Gastroesophageal sphincter (tissue), 4 donors: ENCODE data around the gene TEAD2. TPM values are rescaled to one million over a fixed set of nuclear protein-coding genes. Genes with fewer than 3 reads are reported as not detected.
A peak's percentile ranks its signal among the peaks of the same experiment; 100 is the strongest.
"Not testable (repeated sequence)": the region's sequence is repeated elsewhere in the genome, so short reads cannot be mapped to it uniquely, and the experiment has no call there.

Experiments
- ATAC-seq: fragments of 150-250 bp; one replicate; pipeline ENCODE4 v1.9.1; 2016; ENCODE audit warnings: mild to moderate bottlenecking, moderate library complexity
- H3K27ac ChIP-seq, 4 donors: fragments of 200-600 bp; sonication (generic) in 3 of 4; 1 replicate in 3 of 4; 2 replicates in 1 of 4; pipeline ENCODE4 v1.5.1; 2016 to 2019
- H3K27me3 ChIP-seq: fragments of 200-600 bp; sonication (generic); one replicate; pipeline ENCODE4 v1.5.1; 2019
- H3K36me3 ChIP-seq, 2 donors: fragments of 200-600 bp; sonication (generic); one replicate each; pipeline ENCODE4 v1.5.1; 2019; ENCODE audit warnings: control low read depth in 1 of 2
- H3K4me1 ChIP-seq, 3 donors: fragments of 200-600 bp; sonication (generic); 1 replicate in 2 of 3; 2 replicates in 1 of 3; pipeline ENCODE4 v1.5.1; 2016 to 2019; ENCODE audit warnings: control low read depth in 2 of 3
- H3K4me3 ChIP-seq, 2 donors: fragments of 200-600 bp; sonication (generic); one replicate each; pipeline ENCODE4 v1.5.1; 2019; ENCODE audit warnings: mild to moderate bottlenecking in 1 of 2, moderate library complexity in 1 of 2
- H3K9me3 ChIP-seq, 3 donors: fragments of 200-600 bp; sonication (generic); one replicate each; pipeline ENCODE4 v1.5.1; 2017 to 2019; ENCODE audit warnings: control low read depth in 2 of 3
- EP300 ChIP-seq: sonication (generic); formaldehyde crosslinking; IDR thresholded peaks from one replicate; pipeline ENCODE4 v1.6.1; 2017; ENCODE audit warnings: antibody characterized with exemption, mild to moderate bottlenecking
- POLR2A ChIP-seq, 2 donors: fragments of 450-650 bp; IDR thresholded peaks; one replicate each; pipeline ENCODE4 v1.6.1; 2017; ENCODE audit warnings: antibody characterized with exemption in 2 of 2, mild to moderate bottlenecking in 2 of 2, moderate library complexity in 1 of 2
- POLR2AphosphoS5 ChIP-seq: sonication (generic); formaldehyde crosslinking; IDR thresholded peaks from one replicate; pipeline ENCODE4 v1.6.1; 2017; ENCODE audit warnings: antibody characterized with exemption
- WGBS, 2 donors: methylation state at CpG; one replicate each; pipeline ENCODE4 v1.1.5; 2018; ENCODE audit warnings: low coverage in 1 of 2; 5-methylcytosine and 5-hydroxymethylcytosine counted together
- total RNA-seq, 4 donors: library from RNA; depleted of rRNA; stranded (reverse); fragments of >200 nt; gene quantifications; one replicate each; pipeline ENCODE4 v1.1.0, GENCODE V29; 2016
- TF ChIP-seq, protein P1 (sequence below), 4 experiments: fragments of 200-600 bp in 2 of 4; fragments of 450-650 bp in 2 of 4; sonication (generic) in 1 of 4; IDR thresholded peaks; one replicate each; pipeline ENCODE4 v1.5.1; 2017 to 2019; ENCODE audit warnings: antibody characterized with exemption in 4 of 4, mild to moderate bottlenecking in 2 of 4, moderate library complexity in 2 of 4

The TEAD2 gene
- total RNA-seq, 4 donors from 2014 or later: 47.5 to 73.1 (median 51.1) TPM

DNA sequence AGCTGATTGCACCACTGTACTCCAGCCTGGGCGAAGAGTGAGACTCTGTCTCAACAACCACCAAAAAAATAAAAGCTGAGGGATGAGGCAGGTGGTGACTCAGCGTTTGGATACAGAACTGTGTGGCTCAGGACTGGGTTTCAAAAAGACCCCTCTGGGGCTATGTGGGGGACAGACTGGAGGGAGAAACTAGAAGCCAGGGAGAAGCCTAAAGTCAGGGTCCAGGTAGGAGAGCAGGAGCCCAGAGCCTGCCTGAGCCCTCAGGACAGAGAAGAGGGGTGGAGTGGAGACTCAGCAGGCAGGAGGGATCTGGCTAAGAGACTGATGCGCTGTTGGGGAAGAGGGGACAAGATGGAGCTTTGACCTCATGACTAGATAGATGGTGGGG is 28.8 kb downstream of the TEAD2 start:
- 60 to 89% methylated on average over 1 to 3 of the region's 3 CpGs for WGBS, 2 donors
- H3K27ac ChIP-seq: no peak overlapping the region
- no peak for ATAC-seq

DNA sequence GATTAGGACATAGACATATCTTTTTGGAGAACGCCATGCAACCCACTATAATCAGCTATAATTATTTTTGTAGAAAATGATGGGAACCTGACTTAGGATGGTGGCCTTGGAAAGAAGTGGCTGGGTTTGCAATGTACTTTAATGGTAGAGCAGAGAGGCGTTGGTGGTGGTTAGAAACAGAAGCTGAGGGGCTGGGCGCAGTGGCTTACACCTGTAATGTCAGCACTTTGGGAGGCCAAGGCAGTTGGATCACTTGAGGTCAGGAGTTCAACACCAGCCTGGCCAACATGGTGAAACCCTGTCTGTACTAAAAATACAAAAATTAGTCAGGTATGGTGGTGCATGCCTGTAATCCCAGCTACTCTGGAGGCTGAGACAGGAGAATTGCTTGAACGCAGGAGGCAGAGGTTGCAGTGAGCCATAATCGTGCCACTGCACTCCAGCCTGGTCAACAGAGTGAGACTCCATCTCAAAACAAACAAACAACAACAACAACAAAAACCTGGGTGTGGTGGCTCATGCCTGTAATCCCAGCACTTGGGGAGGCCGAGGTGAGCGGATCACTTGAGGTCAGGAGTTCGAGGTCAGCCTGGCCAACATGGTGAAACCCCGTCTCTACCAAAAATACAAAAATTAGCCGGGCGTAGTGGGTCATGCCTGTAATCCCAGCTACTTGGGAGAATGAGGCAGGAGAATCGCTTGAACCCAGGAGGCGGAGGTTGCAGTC is 29.4 kb downstream of the TEAD2 start:
- H3K4me3 ChIP-seq, H3K4me1 ChIP-seq, H3K27ac ChIP-seq, ATAC-seq, H3K27me3 ChIP-seq, H3K9me3 ChIP-seq: not testable (repeated sequence)
- WGBS, 2 donors: 91 to 92% methylated on average over 7 to 11 of the region's 13 CpGs
- peaks cover 0 to 27% of the 10 kb centered on the region in 2 donors for H3K36me3 ChIP-seq

More for the DNA sequence above, 28.8 kb downstream of the TEAD2 start:
- Histone ChIP-seq H3K4me1 (peaks cover 0 to 9% (median 6%) of the 10 kb centered on the region in 3 donors), H3K27me3 (no peaks in the 10 kb centered on the region), H3K9me3 (no peaks in the 10 kb centered on the region), H3K36me3 (peaks cover 0 to 25% of the 10 kb centered on the region in 2 donors), H3K4me3 (no peak overlapping the region)
- TF ChIP-seq EP300 (no peak), POLR2AphosphoS5 (no peak), POLR2A (IDR thresholded peaks at IDR 0.05) (no peak)
- TF ChIP-seq, protein P1, sequence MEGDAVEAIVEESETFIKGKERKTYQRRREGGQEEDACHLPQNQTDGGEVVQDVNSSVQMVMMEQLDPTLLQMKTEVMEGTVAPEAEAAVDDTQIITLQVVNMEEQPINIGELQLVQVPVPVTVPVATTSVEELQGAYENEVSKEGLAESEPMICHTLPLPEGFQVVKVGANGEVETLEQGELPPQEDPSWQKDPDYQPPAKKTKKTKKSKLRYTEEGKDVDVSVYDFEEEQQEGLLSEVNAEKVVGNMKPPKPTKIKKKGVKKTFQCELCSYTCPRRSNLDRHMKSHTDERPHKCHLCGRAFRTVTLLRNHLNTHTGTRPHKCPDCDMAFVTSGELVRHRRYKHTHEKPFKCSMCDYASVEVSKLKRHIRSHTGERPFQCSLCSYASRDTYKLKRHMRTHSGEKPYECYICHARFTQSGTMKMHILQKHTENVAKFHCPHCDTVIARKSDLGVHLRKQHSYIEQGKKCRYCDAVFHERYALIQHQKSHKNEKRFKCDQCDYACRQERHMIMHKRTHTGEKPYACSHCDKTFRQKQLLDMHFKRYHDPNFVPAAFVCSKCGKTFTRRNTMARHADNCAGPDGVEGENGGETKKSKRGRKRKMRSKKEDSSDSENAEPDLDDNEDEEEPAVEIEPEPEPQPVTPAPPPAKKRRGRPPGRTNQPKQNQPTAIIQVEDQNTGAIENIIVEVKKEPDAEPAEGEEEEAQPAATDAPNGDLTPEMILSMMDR (IDR thresholded peaks at IDR 0.05): no peak

DNA sequence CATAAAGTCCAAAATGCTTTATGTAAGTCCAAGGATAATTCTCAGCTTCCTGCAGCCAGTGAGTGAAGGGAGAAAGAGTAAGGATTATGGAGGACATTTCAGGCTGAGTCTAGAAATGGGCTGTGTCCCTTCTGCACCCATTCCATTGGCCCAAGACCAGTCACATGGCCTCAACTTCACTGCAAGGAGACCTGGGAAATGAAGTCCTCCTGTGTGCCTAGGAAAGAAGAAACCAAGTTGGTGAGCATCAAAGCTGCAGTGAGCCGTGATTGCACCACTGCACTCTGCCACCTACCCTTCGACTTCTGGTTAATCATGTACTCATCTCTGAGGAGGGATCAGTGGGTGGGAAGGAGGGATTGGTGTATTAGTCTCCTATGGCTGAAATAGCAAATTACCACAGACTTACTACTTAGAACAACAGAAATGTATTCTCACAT is 30.6 kb downstream of the TEAD2 start:
- TF ChIP-seq POLR2A (IDR thresholded peaks at IDR 0.05) (no peak), EP300 (no peak), POLR2AphosphoS5 (no peak)
- TF ChIP-seq, protein P1 (IDR thresholded peaks at IDR 0.05): no peak
- H3K9me3 ChIP-seq: no peaks in the 10 kb centered on the region
- 68 to 100% methylated on average over 1 to 2 of the region's 2 CpGs for WGBS, 2 donors
- H3K36me3 ChIP-seq: peaks cover 0 to 27% of the 10 kb centered on the region in 2 donors
- no peaks in the 10 kb centered on the region for H3K4me1 ChIP-seq
- no peak overlapping the region for H3K4me3 ChIP-seq
- no peaks in the 10 kb centered on the region for H3K27me3 ChIP-seq
- peak; percentile 49 for ATAC-seq
- H3K27ac ChIP-seq: no peak overlapping the region

DNA sequence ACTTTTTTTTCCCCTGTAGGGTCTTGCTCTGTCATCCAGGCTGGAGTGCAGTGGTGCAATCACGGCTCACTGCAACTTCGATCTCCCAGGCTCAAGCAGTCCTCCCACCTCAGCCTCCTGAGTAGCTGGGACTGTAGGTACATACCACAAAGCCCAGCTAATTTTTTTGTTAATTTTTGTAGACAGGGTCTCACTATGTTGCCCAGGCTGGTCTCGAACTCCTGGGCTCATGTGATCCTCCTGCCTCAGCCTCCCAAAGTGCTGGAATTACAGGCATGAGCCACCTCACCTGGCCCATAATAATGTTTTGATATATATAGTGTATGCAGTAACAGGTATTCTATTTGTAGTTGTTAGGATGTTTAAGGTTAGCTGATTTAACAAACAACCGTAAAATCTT is 31.0 kb downstream of the TEAD2 start:
- not testable (repeated sequence) for ATAC-seq, H3K4me1 ChIP-seq, H3K4me3 ChIP-seq, H3K27ac ChIP-seq, H3K27me3 ChIP-seq, H3K9me3 ChIP-seq
- 93 to 100% methylated on average over 1 to 4 of the region's 4 CpGs for WGBS, 2 donors
- peaks cover 0 to 27% of the 10 kb centered on the region in 2 donors for H3K36me3 ChIP-seq

DNA sequence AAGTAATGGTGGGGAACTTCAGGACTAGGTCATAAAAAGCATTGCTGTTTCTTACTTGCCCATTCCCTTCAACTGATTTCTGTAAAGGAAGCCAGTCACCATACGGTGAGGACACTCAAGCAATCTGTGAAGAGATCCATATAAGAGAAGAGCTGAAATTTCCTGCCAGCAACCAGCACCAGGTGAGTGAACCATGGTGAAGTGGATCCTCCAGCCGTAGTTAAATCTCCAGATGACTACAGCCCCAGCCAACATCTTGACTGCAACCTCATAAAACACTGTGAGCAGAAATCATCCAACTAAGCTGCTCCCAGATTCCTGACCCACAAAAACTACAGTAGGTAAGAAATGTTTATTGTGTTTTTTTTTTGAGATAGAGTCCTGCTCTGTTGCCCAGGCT is 33.5 kb downstream of the TEAD2 start:
- Histone ChIP-seq H3K27me3 (no peaks in the 10 kb centered on the region), H3K27ac (no peak overlapping the region), H3K9me3 (no peaks in the 10 kb centered on the region), H3K4me3 (no peak overlapping the region), H3K4me1 (no peaks in the 10 kb centered on the region), H3K36me3 (peaks cover 0 to 27% of the 10 kb centered on the region in 2 donors)
- 91 to 93% methylated on average over 2 of the region's 2 CpGs for WGBS, 2 donors
- TF ChIP-seq EP300: no peak
- TF ChIP-seq, protein P1 (IDR thresholded peaks at IDR 0.05): no peak
- no peak for TF ChIP-seq POLR2AphosphoS5
- TF ChIP-seq POLR2A (IDR thresholded peaks at IDR 0.05): no peak
- no peak for ATAC-seq

DNA sequence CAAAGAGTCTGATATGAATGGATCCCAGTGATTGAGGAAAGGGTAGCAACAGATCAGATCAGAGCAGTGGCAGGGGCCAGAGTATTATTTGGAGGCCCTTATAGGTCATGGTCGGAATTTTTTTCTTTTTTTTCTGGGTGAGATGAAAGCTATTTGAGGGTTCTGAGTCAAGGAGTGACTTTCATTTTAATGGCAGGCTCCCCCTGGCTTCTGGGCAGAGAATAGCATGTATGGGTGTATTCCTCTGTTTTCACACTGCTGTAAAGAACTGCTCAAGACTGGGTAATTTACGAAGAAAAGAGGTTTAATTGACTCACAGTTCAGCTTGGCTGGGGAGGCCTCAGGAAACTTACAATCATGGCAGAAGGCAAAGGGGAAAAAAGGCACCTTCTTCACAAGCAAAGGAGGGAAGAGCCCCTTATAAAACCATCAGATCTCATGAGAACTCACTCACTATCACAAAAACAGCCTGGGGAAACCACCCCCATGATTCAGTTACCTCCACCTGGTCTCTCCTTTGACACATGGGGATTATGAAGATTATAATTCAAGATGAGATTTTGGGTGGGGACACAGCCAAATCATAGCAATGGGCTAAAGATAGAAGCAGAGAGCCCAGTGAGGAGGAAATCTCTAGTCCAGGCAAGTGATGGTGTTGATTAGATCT is 34.2 kb downstream of the TEAD2 start:
- Histone ChIP-seq H3K27me3 (no peaks in the 10 kb centered on the region), H3K9me3 (peaks cover 0 to under 1% (median 0%) of the 10 kb centered on the region in 3 donors)
- WGBS, 2 donors: 29 to 63% methylated on average over 1 to 2 of the region's 2 CpGs

More for the DNA sequence above, 34.2 kb downstream of the TEAD2 start:
- H3K4me3 ChIP-seq: no peak overlapping the region
- TF ChIP-seq EP300: no peak
- TF ChIP-seq, protein P1 (IDR thresholded peaks at IDR 0.05): peak in 3 of 4 experiments; percentile 50 to 70 (median 60)
- TF ChIP-seq POLR2A (IDR thresholded peaks at IDR 0.05): no peak
- H3K27ac ChIP-seq: no peak overlapping the region
- no peak for ATAC-seq
- peaks cover 0 to 31% of the 10 kb centered on the region in 2 donors for H3K36me3 ChIP-seq
- no peaks in the 10 kb centered on the region for H3K4me1 ChIP-seq
